Endothelial cell of umbilical vein (primary cell): ENCODE measurements around the gene WHRN. TPM values are rescaled to one million over a fixed set of nuclear protein-coding genes. Genes with fewer than 3 reads are reported as not detected.

Source experiments
- BruUV-seq: library from RNA; stranded (reverse); fragments of 400-500 nt; replicated peaks from 2 replicates; lab custom pipeline; 2021; lab: Mats Ljungman, UMichigan
- CTCF ChIA-PET: fragments of 300-600, 350-600 bp; sonication (Branson Sonifier 250); formaldehyde crosslinking; loops from one replicate; lab custom pipeline; 2021; ENCODE audit warnings: antibody characterized with exemption, inconsistent platforms; lab: Charles Lee
- POLR2A ChIA-PET: fragments of 300-600, 350-600 bp; sonication (Branson Sonifier 250); formaldehyde crosslinking; loops from one replicate; lab custom pipeline; 2021; ENCODE audit warnings: antibody characterized with exemption, inconsistent platforms; lab: Charles Lee
- DNase-seq: peaks from one replicate; pipeline ENCODE4 v3.0.0-alpha.2; 2011; ENCODE audit warnings: low read depth, low spot score
- FAIRE-seq: peaks from 2 replicates; lab custom pipeline; 2011; peaks lifted over from hg19 to GRCh38; lab: Jason Lieb, UNC
- H2AFZ ChIP-seq: 2 replicates; pipeline ENCODE4 v1.6.0; 2012; ENCODE audit warnings: low read depth, low read length, control low read depth, inconsistent platforms
- H3K27ac ChIP-seq: 2 replicates; pipeline ENCODE4 v1.5.1; 2011; ENCODE audit warnings: low read depth, mild to moderate bottlenecking, control low read depth, low read length, moderate library complexity; ENCODE audit not compliant: insufficient read depth
- H3K27me3 ChIP-seq, 2 experiments: 2 replicates each; pipeline versions ENCODE4 v1.6.0 to v1.6.1; 2011; ENCODE audit warnings: low read length in 2 of 2, mixed read lengths in 1 of 2; ENCODE audit not compliant: control insufficient read depth in 2 of 2, insufficient read depth in 2 of 2
- H3K36me3 ChIP-seq, 2 experiments: 2 replicates in 1 of 2; 3 replicates in 1 of 2; pipeline ENCODE4 v1.5.1; 2011; ENCODE audit warnings: low read length in 2 of 2, mild to moderate bottlenecking in 1 of 2, moderate library complexity in 1 of 2; ENCODE audit not compliant: control insufficient read depth in 2 of 2, insufficient read depth in 2 of 2; ENCODE audit errors: extremely low read depth in 1 of 2
- H3K4me1 ChIP-seq: 3 replicates; pipeline ENCODE4 v1.5.1; 2011; ENCODE audit warnings: mild to moderate bottlenecking, low read length; ENCODE audit not compliant: control insufficient read depth, insufficient read depth; ENCODE audit errors: extremely low read depth
- H3K4me2 ChIP-seq: 2 replicates; pipeline ENCODE4 v1.6.1; 2011; ENCODE audit warnings: low read length, control low read depth, mixed read lengths; ENCODE audit not compliant: insufficient read depth
- H3K4me3 ChIP-seq, 3 experiments: fragments of 200-600 bp in 1 of 3; sonication (generic), shearing (Covaris generic) in 1 of 3; replicated peaks in 1 of 3; 2 replicates each; pipeline ENCODE4 v1.5.1; 2011 to 2016; ENCODE audit warnings: control low read depth in 3 of 3, low read length in 3 of 3, mild to moderate bottlenecking in 2 of 3, inconsistent platforms in 1 of 3, low read depth in 1 of 3, moderate library complexity in 1 of 3; ENCODE audit not compliant: insufficient read depth in 1 of 3
- H3K79me2 ChIP-seq: 2 replicates; pipeline ENCODE4 v1.6.0; 2012; ENCODE audit warnings: low read length, inconsistent platforms; ENCODE audit not compliant: control insufficient read depth, insufficient read depth
- H3K9ac ChIP-seq: replicated peaks from 2 replicates; pipeline ENCODE3; 2011; ENCODE audit warnings: low read length, control low read depth; ENCODE audit not compliant: insufficient read depth; ENCODE audit errors: extremely low read depth
- H3K9me1 ChIP-seq: replicated peaks from 3 replicates; pipeline ENCODE4 v1.6.0; 2011; ENCODE audit warnings: mild to moderate bottlenecking, low read length; ENCODE audit not compliant: control insufficient read depth, insufficient read depth; ENCODE audit errors: extremely low read depth
- H3K9me3 ChIP-seq: replicated peaks from 2 replicates; pipeline ENCODE4 v1.5.1; 2012; ENCODE audit warnings: low read length, inconsistent platforms; ENCODE audit not compliant: control insufficient read depth, insufficient read depth
- H4K20me1 ChIP-seq: replicated peaks from 2 replicates; pipeline ENCODE3; 2011; ENCODE audit warnings: mild to moderate bottlenecking, low read length; ENCODE audit not compliant: control insufficient read depth, insufficient read depth; ENCODE audit errors: extremely low read depth
- EZH2 ChIP-seq: IDR thresholded peaks from 2 replicates; pipeline ENCODE4 v1.6.1; 2012; ENCODE audit warnings: borderline replicate concordance, low read depth, mild to moderate bottlenecking, moderate library complexity, low read length, inconsistent platforms; ENCODE audit not compliant: severe bottlenecking
- FOS ChIP-seq: IDR thresholded peaks from 2 replicates; pipeline ENCODE4 v1.6.1; 2011; ENCODE audit warnings: mild to moderate bottlenecking, low read length, moderate library complexity, borderline replicate concordance; ENCODE audit not compliant: insufficient read depth
- GATA2 ChIP-seq: IDR thresholded peaks from 2 replicates; pipeline ENCODE4 v1.7.0; 2011; ENCODE audit warnings: low read depth, mild to moderate bottlenecking, moderate library complexity, mixed read lengths, low read length; ENCODE audit not compliant: insufficient read length, insufficient read depth
- JUN ChIP-seq: IDR thresholded peaks from 2 replicates; pipeline ENCODE4 v1.6.1; 2011; ENCODE audit warnings: borderline replicate concordance, low read depth; ENCODE audit not compliant: insufficient read length, insufficient read depth
- MYC ChIP-seq: IDR thresholded peaks from one replicate; pipeline ENCODE4 v1.6.1; 2011; ENCODE audit warnings: mild to moderate bottlenecking, low read depth, low read length
- POLR2A ChIP-seq: IDR thresholded peaks from 2 replicates; pipeline ENCODE4 v1.6.1; 2012; ENCODE audit warnings: low read depth, mild to moderate bottlenecking, control low read depth, low read length
- POLR2AphosphoS5 ChIP-seq: IDR thresholded peaks from 2 replicates; pipeline ENCODE4 v1.6.1; 2012; ENCODE audit warnings: low read depth, mild to moderate bottlenecking, control low read depth, low read length, moderate library complexity; ENCODE audit not compliant: insufficient read depth
- dilution Hi-C: fragments of 300-500 bp; cut with MboI; formaldehyde crosslinking; loops from one replicate; pipeline ENCODE4 v1.15.0; 2019; ENCODE audit warnings: low sequenced_read_pairs; ENCODE audit not compliant: extremely low pct_ligation_motif_present
- intact Hi-C: fragments of 100-400 bp; cut with micrococcal nuclease; formaldehyde crosslinking; loops from one replicate; pipeline ENCODE4 v1.10.0; 2022
- polyA plus RNA-seq, 4 experiments: library from polyadenylated mRNA; depleted of rRNA in 3 of 4; stranded (reverse) in 3 of 4; unstranded in 1 of 4; fragments of >200 nt; gene quantifications; 2 replicates each; pipeline versions ENCODE4 v1.2.1 to v1.2.3, GENCODE V29; 2011 to 2012; ENCODE audit warnings: missing spikeins in 1 of 4
- total RNA-seq: library from RNA; stranded (reverse); gene quantifications from 2 replicates; pipeline ENCODE4 v1.2.3, GENCODE V29; 2021
- TF ChIP-seq, protein P1 (sequence below): IDR thresholded peaks from 2 replicates; pipeline ENCODE4 v1.6.1; 2011; ENCODE audit not compliant: insufficient read depth, insufficient read length
- TF ChIP-seq, protein P2 (sequence below), 2 donors: IDR thresholded peaks; 1 replicate in 1 of 2; 2 replicates in 1 of 2; pipeline ENCODE4 v1.5.1; 2011; ENCODE audit warnings: low read length in 2 of 2, mild to moderate bottlenecking in 2 of 2, moderate library complexity in 2 of 2, control low read depth in 1 of 2, inconsistent platforms in 1 of 2, low read depth in 1 of 2; ENCODE audit not compliant: insufficient read depth in 1 of 2; ENCODE audit errors: extremely low read depth in 1 of 2

Gene WHRN
- total and polyA plus RNA-seq, 2 donors (not counting 3 experiments of a cell fraction or from before 2014, with no cell fraction given), result 0.35 to 0.69 TPM

DNA sequence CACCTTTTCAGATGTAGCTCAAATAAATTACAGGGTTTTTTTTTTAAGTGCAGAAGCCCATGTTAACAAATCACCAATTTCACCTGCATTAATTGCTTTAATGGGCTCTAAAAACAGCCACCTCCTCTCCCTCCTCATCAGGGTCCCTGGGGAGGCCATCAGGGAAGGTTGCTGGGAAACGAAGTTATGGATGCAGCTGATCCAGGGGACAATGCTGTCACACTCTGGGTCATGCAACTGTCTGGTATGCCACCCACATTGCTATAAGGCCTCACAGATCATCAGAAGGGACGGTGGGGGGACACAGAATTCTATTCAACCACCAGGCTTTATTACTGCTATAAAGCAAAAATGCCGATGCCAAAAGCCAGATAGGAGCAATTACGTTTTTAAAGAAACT is 9.3 kb downstream of the WHRN start:
- Histone ChIP-seq H3K4me1 (no peaks in the 10 kb centered on the region), H3K9ac (no peak overlapping the region), H3K27me3 (peaks cover 34 to 37% of the 10 kb centered on the region in 2 experiments), H3K36me3 (no peaks in the 10 kb centered on the region), H3K9me1 (no peaks in the 10 kb centered on the region), H2AFZ (no peak overlapping the region), H3K9me3 (no peaks in the 10 kb centered on the region), H3K4me2 (no peak overlapping the region), H3K27ac (no peak overlapping the region), H4K20me1 (no peaks in the 10 kb centered on the region), H3K4me3 (no peak overlapping the region), H3K79me2 (no peaks in the 10 kb centered on the region)
- no peak for FAIRE-seq
- no peak for DNase-seq
- dilution Hi-C loops (no loop called here), intact Hi-C loops (no loop called here)
- BruUV-seq, result no TSS peak
- TF ChIP-seq, protein P1, sequence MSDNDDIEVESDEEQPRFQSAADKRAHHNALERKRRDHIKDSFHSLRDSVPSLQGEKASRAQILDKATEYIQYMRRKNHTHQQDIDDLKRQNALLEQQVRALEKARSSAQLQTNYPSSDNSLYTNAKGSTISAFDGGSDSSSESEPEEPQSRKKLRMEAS, result no peak
- peak; percentile 33 for TF ChIP-seq EZH2
- ChIA-PET CTCF (interaction anchor here (0.9 to 3.1 kb wide), 3 partner anchors 9 to 158 kb away, joined by 4 to 13 read pairs (median 5); no protein-coding TSS in a partner anchor), POLR2A (no interaction called here)

DNA sequence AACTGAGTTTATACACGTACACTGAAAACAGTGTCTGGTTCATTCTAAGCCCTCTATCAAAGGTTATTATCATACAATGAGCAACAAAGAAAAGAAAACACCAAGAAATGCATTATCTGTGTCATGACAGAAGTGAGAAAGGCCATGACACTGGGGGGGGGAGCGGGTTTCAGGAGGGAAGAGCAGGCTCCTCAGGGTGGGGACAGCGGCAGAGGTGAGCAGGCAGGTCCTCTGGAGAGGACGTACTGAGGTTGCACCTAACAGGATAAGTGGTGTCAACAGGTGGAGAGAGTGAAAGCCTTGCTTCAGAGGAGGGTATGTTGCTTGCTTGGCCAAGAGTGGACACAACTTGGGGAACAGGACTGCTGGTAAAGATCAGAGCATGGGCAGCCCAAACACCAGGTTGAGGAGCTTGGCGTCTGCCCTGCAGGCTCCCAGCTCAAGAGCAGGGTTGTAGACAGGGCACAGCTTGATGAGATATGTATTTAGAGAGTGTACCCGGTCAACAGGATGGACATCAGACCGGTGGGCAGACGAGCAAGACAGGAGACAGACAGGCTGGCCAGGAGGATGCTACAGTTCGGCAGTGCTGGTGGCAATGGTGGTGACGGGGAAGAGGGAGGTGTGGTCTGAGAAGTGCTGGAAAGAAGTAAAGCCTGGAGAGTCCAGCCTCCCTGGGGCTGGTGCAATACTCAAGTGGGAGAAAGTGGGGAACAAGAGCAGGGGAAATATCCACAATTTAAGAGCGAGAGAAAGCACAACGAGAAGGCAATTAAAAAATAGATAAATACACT is 10.3 kb downstream of the WHRN start:
- Histone ChIP-seq H3K9me1 (no peaks in the 10 kb centered on the region), H2AFZ (no peak overlapping the region), H3K79me2 (no peaks in the 10 kb centered on the region), H3K9ac (no peak overlapping the region), H3K4me1 (no peaks in the 10 kb centered on the region), H3K9me3 (no peaks in the 10 kb centered on the region), H3K36me3 (no peaks in the 10 kb centered on the region), H3K4me3 (no peak overlapping the region), H3K4me2 (no peak overlapping the region), H3K27ac (no peak overlapping the region), H4K20me1 (no peaks in the 10 kb centered on the region), H3K27me3 (peaks cover 26 to 38% of the 10 kb centered on the region in 2 experiments)
- CTCF ChIA-PET, result interaction anchor here (0.9 to 3.1 kb wide), 3 partner anchors 8 to 159 kb away, joined by 4 to 13 read pairs (median 5); no protein-coding TSS in a partner anchor
- dilution Hi-C loops (no loop called here), intact Hi-C loops (no loop called here)
- TF ChIP-seq POLR2A, result no peak
- TF ChIP-seq FOS, result no peak
- TF ChIP-seq, protein P2, sequence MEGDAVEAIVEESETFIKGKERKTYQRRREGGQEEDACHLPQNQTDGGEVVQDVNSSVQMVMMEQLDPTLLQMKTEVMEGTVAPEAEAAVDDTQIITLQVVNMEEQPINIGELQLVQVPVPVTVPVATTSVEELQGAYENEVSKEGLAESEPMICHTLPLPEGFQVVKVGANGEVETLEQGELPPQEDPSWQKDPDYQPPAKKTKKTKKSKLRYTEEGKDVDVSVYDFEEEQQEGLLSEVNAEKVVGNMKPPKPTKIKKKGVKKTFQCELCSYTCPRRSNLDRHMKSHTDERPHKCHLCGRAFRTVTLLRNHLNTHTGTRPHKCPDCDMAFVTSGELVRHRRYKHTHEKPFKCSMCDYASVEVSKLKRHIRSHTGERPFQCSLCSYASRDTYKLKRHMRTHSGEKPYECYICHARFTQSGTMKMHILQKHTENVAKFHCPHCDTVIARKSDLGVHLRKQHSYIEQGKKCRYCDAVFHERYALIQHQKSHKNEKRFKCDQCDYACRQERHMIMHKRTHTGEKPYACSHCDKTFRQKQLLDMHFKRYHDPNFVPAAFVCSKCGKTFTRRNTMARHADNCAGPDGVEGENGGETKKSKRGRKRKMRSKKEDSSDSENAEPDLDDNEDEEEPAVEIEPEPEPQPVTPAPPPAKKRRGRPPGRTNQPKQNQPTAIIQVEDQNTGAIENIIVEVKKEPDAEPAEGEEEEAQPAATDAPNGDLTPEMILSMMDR (IDR thresholded peaks at IDR 0.05; ENCODE audit: extremely low read depth in 1 of 2, insufficient read depth in 1 of 2, low read depth in 1 of 2, low read length in 2 of 2), result no peak
- no peak for TF ChIP-seq MYC
- TF ChIP-seq, protein P1, result no peak
- TF ChIP-seq EZH2, result no peak
- no peak for TF ChIP-seq POLR2AphosphoS5
- TF ChIP-seq GATA2, result no peak
- TF ChIP-seq JUN, result no peak
- DNase-seq (no peak), FAIRE-seq (no peak)
- POLR2A ChIA-PET, result no interaction called here
- BruUV-seq, result no TSS peak
